Thymus (tissue), 11 donors: Measurements from ENCODE around the gene CASK. TPM values are rescaled to one million over a fixed set of nuclear protein-coding genes. Genes with fewer than 3 reads are reported as not detected.

Experiments used
- DNase-seq, 9 donors: peaks; one replicate each; pipeline ENCODE4 v3.0.0-alpha.2; 2013; ENCODE audit warnings: low spot score in 9 of 9, low read depth in 6 of 9, missing footprints in 1 of 9
- H3K27ac ChIP-seq, 2 donors: one replicate each; pipeline ENCODE4 v1.5.1; 2013; ENCODE audit warnings: control low read depth in 1 of 2, low read depth in 1 of 2, low read length in 1 of 2, mild to moderate bottlenecking in 1 of 2, moderate library complexity in 1 of 2
- H3K27me3 ChIP-seq, 2 donors: one replicate each; pipeline ENCODE4 v1.5.1; 2013; ENCODE audit warnings: low read length in 1 of 2; ENCODE audit not compliant: control insufficient read depth in 2 of 2, insufficient read depth in 1 of 2
- H3K36me3 ChIP-seq, 2 donors: one replicate each; pipeline ENCODE4 v1.5.1; 2013; ENCODE audit warnings: low read length in 1 of 2, mild to moderate bottlenecking in 1 of 2, moderate library complexity in 1 of 2; ENCODE audit not compliant: control insufficient read depth in 2 of 2, insufficient read depth in 2 of 2
- H3K4me1 ChIP-seq, 2 donors: one replicate each; pipeline ENCODE4 v1.5.1; 2013; ENCODE audit warnings: low read length in 2 of 2; ENCODE audit not compliant: control insufficient read depth in 2 of 2, insufficient read depth in 2 of 2
- H3K4me3 ChIP-seq, 2 donors: one replicate each; pipeline ENCODE4 v1.5.1; 2013; ENCODE audit warnings: low read length in 2 of 2, control low read depth in 1 of 2, mild to moderate bottlenecking in 1 of 2
- H3K9me3 ChIP-seq, 2 donors: one replicate each; pipeline ENCODE4 v1.5.1; 2013; ENCODE audit warnings: low read length in 1 of 2, mild to moderate bottlenecking in 1 of 2; ENCODE audit not compliant: control insufficient read depth in 2 of 2, insufficient read depth in 1 of 2
- WGBS: extraction: QIAGEN DNeasy Blood & Tissue Kit; methylation state at CpG from one replicate; pipeline ENCODE4 v1.1.7; 2013; 5-methylcytosine and 5-hydroxymethylcytosine counted together
- polyA plus RNA-seq: library from polyadenylated mRNA; stranded (reverse); fragments of 200-250 nt; gene quantifications from one replicate; pipeline ENCODE4 v1.2.3, GENCODE V29; 2013
- total RNA-seq: library from RNA; stranded (reverse); fragments of 120-200 nt; gene quantifications from one replicate; pipeline ENCODE4 v1.2.4, GENCODE V29; 2013
- donor health status: healthy.

The CASK gene
- total and polyA plus RNA-seq, 2 donors, result 15.7 to 21.0 TPM

DNA sequence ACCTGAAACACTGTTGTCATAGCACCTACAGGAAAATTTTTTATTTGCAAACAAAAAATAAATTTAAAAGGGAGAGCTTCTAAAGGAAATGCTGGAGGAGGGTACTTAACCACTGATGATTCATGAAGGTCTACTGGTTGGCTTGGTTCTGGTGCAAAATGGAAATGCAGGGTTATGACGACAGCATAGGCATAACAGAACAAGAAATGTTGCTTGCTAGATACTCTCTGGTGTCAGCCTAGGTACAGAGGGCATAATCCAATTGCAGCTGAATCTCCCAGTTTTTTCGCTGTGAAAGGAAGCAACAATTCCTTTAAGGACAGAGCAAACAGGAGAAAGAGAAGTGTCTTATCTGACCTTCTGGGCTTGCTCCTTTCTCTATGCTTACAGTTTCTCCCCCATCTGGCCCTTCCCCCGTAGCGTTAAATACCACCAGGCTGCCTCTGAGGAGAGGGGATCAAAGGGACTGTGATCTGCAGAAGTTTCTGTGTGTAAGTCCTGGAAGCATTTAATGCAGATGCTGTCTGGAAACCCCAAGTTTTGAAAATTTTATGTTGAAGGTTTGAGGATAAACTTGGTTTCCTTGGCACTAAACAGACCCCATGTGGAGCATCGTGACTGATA lies 23.7 kb upstream of the CASK start:
- Histone ChIP-seq H3K27ac (peak overlapping the region in 1 of 2 donors; percentile 41), H3K36me3 (no peaks in the 10 kb centered on the region), H3K27me3 (no peaks in the 10 kb centered on the region), H3K9me3 (no peaks in the 10 kb centered on the region), H3K4me1 (peaks cover 0 to 5% of the 10 kb centered on the region in 2 donors), H3K4me3 (no peak overlapping the region)
- 58% methylated on average over 5 of the region's 5 CpGs for WGBS
- peak in 5 of 9 donors; percentile 9 to 55 (median 21) for DNase-seq

DNA sequence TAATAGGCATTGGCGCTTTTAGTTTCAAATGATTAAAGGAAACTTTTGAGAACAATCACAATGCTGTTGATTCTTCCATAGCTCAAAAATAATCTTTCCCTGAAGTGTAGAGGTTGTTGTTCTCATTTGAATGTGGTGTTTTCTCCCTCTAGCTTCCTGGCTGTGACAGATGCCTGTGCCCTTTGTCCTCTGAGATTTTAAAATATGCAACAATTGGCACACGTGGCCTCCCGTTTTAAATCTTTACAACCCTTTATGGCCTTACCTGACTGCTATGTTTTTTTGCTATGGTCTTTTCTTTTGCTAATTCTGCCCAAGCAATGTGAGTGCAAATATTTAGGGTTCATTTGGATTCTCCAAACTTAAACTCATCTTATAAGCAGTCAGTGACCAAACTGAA lies 22.9 kb upstream of the CASK start:
- no peak for DNase-seq
- Histone ChIP-seq H3K27ac (no peak overlapping the region), H3K9me3 (no peaks in the 10 kb centered on the region), H3K4me3 (no peak overlapping the region), H3K4me1 (peaks cover 0 to 5% of the 10 kb centered on the region in 2 donors), H3K27me3 (no peaks in the 10 kb centered on the region), H3K36me3 (no peaks in the 10 kb centered on the region)
- 96% methylated on average over 3 of the region's 3 CpGs for WGBS

DNA sequence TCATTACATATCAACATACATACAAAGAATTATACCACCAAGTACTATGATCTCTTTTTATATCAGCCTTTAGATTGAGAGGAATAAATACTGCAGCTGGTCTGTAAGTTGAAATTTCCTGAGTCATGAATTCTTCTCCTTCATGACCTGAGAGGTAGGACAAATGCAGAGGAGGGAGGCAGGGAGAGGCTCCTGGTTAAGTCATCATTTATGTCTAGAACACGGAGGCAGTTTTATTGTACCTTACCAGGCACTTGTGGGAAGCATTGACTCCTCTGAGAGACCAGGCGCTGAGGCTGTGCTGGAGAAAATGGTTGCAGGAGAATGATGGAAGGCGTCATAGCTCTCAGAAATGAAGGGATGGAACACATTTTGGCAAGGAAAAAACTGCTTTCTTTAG lies 12.5 kb upstream of the CASK start:
- Histone ChIP-seq H3K27ac (no peak overlapping the region), H3K4me1 (no peaks in the 10 kb centered on the region), H3K27me3 (no peaks in the 10 kb centered on the region), H3K4me3 (no peak overlapping the region), H3K36me3 (no peaks in the 10 kb centered on the region), H3K9me3 (no peaks in the 10 kb centered on the region)
- DNase-seq, result no peak
- WGBS, result 95% methylated on average over 3 of the region's 3 CpGs

DNA sequence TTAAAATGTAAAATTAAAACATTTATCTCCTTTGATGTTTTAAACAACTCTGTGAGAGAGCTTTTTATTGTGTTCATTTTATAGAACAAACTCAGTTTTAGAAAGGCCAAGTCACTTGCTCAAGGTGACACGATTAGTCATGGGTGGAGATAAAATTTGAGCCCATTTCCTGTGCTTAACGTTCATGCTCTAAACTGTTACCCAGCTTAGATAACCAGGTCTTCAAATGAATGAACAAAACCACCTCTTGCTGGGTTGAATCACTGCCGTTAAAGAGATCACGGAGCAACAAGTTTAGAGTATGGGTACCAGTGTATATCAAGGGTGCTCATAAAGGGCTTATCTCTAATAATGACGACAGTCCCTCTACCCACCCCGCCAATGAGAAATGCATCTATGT lies 10.2 kb upstream of the CASK start:
- Histone ChIP-seq H3K4me3 (no peak overlapping the region), H3K36me3 (no peaks in the 10 kb centered on the region), H3K4me1 (no peaks in the 10 kb centered on the region), H3K27me3 (no peaks in the 10 kb centered on the region), H3K9me3 (no peaks in the 10 kb centered on the region), H3K27ac (no peak overlapping the region)
- 81% methylated on average over 6 of the region's 6 CpGs for WGBS
- no peak for DNase-seq

DNA sequence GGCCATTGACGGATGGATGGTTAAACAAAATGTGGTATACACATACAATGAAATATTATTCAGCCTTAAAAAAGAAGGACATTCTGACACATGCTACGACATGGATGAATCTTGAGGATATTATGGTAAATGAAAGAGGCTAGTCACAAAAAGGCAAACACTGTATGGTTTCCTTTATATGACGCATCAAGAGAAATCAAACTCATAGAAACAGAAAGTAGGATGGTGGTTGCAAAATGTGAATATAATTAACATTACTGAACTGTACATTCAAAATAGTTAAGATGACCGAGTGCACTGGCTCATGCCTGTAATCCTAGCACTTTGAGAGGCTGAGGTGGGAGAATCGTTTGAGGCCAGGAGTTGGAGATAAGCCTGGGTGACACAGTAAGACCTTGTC lies 9.5 kb upstream of the CASK start:
- Histone ChIP-seq H3K4me3 (no peak overlapping the region), H3K9me3 (no peaks in the 10 kb centered on the region), H3K36me3 (no peaks in the 10 kb centered on the region), H3K27ac (no peak overlapping the region), H3K4me1 (no peaks in the 10 kb centered on the region), H3K27me3 (no peaks in the 10 kb centered on the region)
- 96% methylated on average over 5 of the region's 5 CpGs for whole genome bisulfite sequencing
- no peak for DNase-seq

DNA sequence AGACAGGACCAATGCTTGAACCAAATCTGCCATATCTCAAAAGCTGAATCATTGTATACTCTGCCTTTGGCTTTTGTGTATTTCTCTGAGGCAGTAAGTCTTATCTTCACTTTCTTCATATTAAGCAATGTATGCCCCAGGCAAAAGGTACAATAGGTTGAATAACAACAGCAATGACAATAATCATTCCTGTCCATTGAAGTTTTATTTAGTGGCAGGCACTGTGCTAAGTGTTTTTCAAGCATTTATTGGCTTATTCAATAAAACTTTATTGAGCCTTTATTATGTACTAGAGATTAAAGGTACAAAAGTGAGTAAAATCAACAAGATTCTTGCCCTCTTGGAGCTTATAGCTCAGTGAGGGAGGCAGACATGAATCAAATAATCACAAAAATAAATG lies 8.2 kb upstream of the CASK start:
- no peaks in the 10 kb centered on the region for H3K36me3 ChIP-seq
- no peak overlapping the region for H3K27ac ChIP-seq
- no peaks in the 10 kb centered on the region for H3K4me1 ChIP-seq
- H3K4me3 ChIP-seq, result no peak overlapping the region
- H3K9me3 ChIP-seq, result no peaks in the 10 kb centered on the region
- no peaks in the 10 kb centered on the region for H3K27me3 ChIP-seq
- DNase-seq, result no peak

DNA sequence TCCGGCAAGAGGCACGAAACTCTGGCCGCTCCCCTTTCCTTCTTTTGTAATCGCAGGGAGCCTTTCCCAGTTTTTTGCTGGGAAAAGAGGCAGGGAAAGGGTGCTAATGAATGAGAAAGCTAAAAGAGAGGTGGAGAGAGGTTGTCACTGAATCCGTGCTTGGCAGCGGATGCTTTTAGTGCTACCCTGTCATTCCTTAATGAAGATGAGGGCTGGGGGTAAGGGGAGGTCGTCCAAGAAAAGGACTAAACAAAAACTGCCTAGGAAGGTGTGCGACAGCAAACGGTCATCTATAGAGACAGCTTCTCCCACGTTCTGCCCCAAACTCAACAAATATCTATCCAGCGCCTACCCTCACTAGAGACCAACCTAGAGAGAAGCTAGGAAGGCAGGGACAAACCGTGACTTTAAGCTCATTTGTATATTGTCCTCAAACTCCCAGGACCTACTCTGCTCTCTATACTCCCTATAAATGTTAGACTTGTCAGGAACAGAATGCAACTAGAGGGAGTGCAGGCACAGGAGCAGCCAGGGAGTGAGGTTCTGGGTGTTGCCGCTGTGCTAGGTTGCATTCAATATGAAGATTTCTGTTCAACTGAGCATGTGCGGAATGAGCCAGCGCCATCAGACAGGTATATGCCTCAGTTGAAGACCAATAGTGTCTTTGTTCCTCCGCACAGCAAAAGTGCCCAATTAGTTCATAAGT lies 777 bp upstream of the CASK start:
- Histone ChIP-seq H3K4me3 (peak overlapping the region; percentile 69 to 75), H3K9me3 (no peaks in the 10 kb centered on the region), H3K36me3 (no peaks in the 10 kb centered on the region), H3K27ac (peak overlapping the region; percentile 71 to 92), H3K4me1 (peaks cover 2 to 7% of the 10 kb centered on the region in 2 donors), H3K27me3 (no peaks in the 10 kb centered on the region)
- peak in 5 of 9 donors; percentile 26 to 72 (median 37) for DNase-seq
- WGBS, result 3% methylated on average over 16 of the region's 16 CpGs

DNA sequence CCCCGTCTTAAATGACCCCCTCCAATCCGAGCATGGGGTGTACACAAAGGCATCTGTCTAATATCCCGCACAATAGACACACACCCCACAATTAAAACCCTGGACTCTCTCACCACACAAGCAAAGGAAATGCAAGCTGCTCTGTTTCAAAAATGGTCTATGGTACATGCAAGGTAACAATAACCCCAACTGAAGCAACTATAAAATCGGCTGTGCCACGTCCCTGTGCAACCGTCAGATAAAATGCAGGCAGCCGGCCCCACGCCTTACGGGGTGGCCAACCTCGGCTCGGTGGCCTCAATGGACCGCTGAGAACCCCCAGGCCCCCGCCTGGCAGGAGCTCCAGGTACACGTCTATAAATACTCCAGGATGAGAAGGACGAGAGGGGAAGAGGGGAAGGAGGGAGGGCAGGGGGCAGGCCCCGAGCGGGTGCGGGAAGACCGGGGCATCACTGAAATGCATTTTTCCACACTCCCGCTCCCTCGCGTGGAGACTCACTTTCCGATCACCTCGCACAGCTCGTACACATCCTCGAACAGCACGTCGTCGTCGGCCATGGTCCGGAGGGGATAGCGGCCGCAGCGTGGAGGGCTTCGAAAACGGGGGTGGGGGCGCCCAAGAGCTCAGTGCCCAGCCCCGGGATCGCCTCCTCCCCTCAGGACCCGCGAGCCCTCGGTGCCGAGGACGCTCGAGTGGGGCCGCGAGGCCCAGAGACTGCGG lies 763 bp downstream of the CASK start:
- H3K36me3 ChIP-seq, result no peaks in the 10 kb centered on the region
- peak overlapping the region; percentile 74 for H3K27ac ChIP-seq
- H3K9me3 ChIP-seq, result no peaks in the 10 kb centered on the region
- no peaks in the 10 kb centered on the region for H3K27me3 ChIP-seq
- DNase-seq, result peak in 4 of 9 donors; percentile 16 to 49 (median 24)
- peaks cover 2 to 7% of the 10 kb centered on the region in 2 donors for H3K4me1 ChIP-seq
- H3K4me3 ChIP-seq, result peak overlapping the region; percentile 69 to 78
- WGBS, result under 1% methylated on average over 48 of the region's 48 CpGs
